HFF-Myc (cell line): Measurements from ENCODE around the gene TECPR1.

Experiments used
- DNase-seq: peaks from one replicate; pipeline ENCODE4 v3.0.0-alpha.2; 2011; ENCODE audit warnings: low read depth; ENCODE audit errors: extremely low read depth
- H3K4me3 ChIP-seq: replicated peaks from 2 replicates; pipeline ENCODE4 v1.5.1; 2011; ENCODE audit warnings: low read depth, mild to moderate bottlenecking, control low read depth, low read length
- CTCF ChIP-seq: IDR thresholded peaks from 2 replicates; pipeline ENCODE4 v1.5.1; 2012; ENCODE audit warnings: mild to moderate bottlenecking, low read depth, low read length, control low read depth; ENCODE audit errors: missing control alignments

The TECPR1 gene

GRCh38 chr7:98278408-98278807, 26.4 kb upstream of the TECPR1 start:
- no peak for DNase-seq
- TF ChIP-seq CTCF = no peak
- no peak overlapping the region for H3K4me3 ChIP-seq

- no peak for DNase-seq
- H3K4me3 ChIP-seq = no peak overlapping the region
- no peak for TF ChIP-seq CTCF
These were observed 24.3 kb upstream of the TECPR1 start for GRCh38 chr7:98276241-98276761.

- TF ChIP-seq CTCF = no peak
- no peak for DNase-seq
- H3K4me3 ChIP-seq = no peak overlapping the region
These were observed 15.3 kb upstream of the TECPR1 start for GRCh38 chr7:98267303-98267702.

GRCh38 chr7:98266840-98267239, 14.8 kb upstream of the TECPR1 start:
- DNase-seq = no peak
- H3K4me3 ChIP-seq = no peak overlapping the region
- peak; percentile 18 for TF ChIP-seq CTCF

GRCh38 chr7:98265841-98266271, 13.8 kb upstream of the TECPR1 start:
- TF ChIP-seq CTCF = no peak
- DNase-seq = no peak
- no peak overlapping the region for H3K4me3 ChIP-seq

GRCh38 chr7:98257701-98258100, 5.7 kb upstream of the TECPR1 start:
- no peak for DNase-seq
- TF ChIP-seq CTCF = no peak
- H3K4me3 ChIP-seq = no peak overlapping the region

- no peak for TF ChIP-seq CTCF
- DNase-seq = no peak
- no peak overlapping the region for H3K4me3 ChIP-seq
These were observed 4.4 kb upstream of the TECPR1 start for GRCh38 chr7:98256431-98256830.
